ENCODE measurements around the gene HEPH. TPM values are rescaled to one million over a fixed set of nuclear protein-coding genes. Genes with fewer than 3 reads are reported as not detected.
"Not testable (repeated sequence)": the region's sequence is repeated elsewhere in the genome, so short reads cannot be mapped to it uniquely, and the experiment has no call there.

HEPH gene
- total RNA-seq, 1 donor, result 52.8 TPM

DNA sequence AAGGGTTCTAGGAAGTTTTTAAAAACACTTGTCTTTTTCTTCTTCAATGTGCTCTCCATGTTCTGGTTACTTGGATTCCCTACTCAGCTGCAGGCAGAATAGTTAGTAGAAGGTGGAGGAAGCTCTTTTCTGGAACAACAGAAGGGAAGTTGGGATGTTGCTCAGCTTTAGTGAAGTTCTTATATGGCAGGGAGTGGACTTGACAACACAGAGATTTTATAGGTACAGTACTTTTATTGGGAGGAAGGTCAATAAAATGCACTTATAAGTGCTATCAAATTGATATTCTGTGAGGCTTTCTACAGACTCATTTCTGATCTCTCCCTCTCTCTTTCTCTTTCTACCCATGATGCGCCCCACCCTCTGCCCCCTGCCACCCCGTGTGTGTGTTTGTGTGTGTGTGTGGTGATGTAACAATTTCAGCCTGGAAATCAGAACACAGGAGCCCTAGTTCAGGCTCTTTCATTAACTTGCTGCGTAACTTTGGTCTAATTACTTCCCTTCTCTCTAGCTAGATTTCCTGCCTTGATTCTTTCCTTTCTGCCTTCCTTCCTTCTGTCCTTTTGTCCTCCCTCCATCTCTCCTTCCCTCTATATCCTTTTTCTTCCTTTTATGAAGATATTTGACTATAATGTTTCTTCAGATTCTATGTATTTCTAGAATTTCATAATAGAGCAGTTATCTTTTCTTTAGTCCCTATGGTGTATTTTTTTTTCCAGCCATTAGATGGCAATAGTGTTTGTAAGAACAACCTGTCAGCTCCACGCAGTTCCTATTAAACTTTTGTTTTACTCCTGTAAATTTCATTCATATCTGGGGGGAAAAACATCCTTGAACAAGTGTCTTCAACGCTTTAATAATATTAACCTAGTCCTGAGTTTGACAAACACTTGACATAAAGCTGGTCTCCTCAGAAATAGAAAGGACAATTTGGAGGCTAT lies 37.1 kb downstream of the HEPH start:
- peak; percentile 54 for DNase-seq (ENCODE audit: low read depth)
- TF ChIP-seq, protein P1, sequence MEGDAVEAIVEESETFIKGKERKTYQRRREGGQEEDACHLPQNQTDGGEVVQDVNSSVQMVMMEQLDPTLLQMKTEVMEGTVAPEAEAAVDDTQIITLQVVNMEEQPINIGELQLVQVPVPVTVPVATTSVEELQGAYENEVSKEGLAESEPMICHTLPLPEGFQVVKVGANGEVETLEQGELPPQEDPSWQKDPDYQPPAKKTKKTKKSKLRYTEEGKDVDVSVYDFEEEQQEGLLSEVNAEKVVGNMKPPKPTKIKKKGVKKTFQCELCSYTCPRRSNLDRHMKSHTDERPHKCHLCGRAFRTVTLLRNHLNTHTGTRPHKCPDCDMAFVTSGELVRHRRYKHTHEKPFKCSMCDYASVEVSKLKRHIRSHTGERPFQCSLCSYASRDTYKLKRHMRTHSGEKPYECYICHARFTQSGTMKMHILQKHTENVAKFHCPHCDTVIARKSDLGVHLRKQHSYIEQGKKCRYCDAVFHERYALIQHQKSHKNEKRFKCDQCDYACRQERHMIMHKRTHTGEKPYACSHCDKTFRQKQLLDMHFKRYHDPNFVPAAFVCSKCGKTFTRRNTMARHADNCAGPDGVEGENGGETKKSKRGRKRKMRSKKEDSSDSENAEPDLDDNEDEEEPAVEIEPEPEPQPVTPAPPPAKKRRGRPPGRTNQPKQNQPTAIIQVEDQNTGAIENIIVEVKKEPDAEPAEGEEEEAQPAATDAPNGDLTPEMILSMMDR (IDR thresholded peaks at IDR 0.05; ENCODE audit: insufficient read depth, low read length), result peak; percentile 48
- H3K4me3 ChIP-seq (ENCODE audit: low read depth, low read length), result no peak overlapping the region

DNA sequence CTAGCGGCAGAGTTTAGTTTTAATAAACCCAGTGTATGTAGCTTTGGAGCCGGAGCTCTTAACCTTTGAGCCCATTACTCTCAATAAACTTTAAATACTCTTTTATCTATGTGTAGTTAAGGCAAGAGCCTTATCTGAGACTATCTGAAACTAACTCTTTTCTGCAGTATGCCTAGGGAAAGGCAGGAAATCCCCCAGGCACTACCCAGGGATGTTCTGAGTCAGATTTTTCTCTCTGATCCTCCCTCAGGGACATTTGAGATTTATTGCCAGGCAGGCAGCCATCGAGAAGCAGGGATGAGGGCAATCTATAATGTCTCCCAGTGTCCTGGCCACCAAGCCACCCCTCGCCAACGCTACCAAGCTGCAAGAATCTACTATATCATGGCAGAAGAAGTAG lies 39.1 kb downstream of the HEPH start:
- TF ChIP-seq, protein P1 (IDR thresholded peaks at IDR 0.05; ENCODE audit: insufficient read depth, low read length), result no peak
- no peak for DNase-seq (ENCODE audit: low read depth)
- H3K4me3 ChIP-seq (ENCODE audit: low read depth, low read length), result no peak overlapping the region

DNA sequence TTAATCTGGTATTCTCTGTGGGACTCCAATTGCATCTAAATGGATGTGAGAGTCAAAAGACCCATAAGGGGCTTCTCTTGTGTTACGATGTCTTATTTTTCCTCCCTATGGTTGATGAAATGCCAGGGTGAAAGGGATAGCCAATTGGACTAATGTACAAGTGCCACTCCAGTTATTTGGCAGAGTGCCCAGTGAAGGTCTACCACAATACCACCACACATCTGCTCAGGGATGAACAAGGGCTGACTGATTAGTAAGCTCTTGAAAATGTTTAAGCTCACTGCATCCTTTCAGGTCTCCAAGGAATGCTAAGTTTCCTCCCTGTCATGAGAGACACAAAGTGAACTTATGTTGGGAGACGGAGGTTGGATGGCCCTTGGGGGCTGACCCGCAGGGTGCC lies 57.8 kb downstream of the HEPH start:
- no peak overlapping the region for H3K4me3 ChIP-seq (ENCODE audit: low read depth, low read length)
- TF ChIP-seq, protein P1 (IDR thresholded peaks at IDR 0.05; ENCODE audit: insufficient read depth, low read length), result no peak
- DNase-seq (ENCODE audit: low read depth), result no peak

DNA sequence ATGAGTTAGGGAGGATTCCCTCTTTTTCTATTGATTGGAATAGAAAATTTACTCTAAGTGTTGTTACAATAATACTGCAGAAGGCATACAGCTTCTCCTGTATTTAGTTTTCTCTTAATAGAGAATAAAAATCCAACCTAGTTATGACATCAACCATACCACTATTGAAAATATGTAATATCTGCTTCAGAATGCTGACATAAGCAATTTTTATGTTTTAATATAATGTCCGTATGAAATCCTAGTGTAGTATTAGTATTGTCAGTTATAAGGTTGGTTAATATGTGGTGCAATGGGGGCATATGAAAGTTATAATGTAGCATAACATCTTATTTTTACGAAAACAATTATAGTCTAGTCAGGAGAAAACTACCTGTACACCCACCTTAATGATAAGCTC lies 68.2 kb downstream of the HEPH start:
- H3K4me3 ChIP-seq (ENCODE audit: low read depth, low read length), result no peak overlapping the region
- no peak for DNase-seq (ENCODE audit: low read depth)
- TF ChIP-seq, protein P1 (IDR thresholded peaks at IDR 0.05; ENCODE audit: insufficient read depth, low read length), result no peak

DNA sequence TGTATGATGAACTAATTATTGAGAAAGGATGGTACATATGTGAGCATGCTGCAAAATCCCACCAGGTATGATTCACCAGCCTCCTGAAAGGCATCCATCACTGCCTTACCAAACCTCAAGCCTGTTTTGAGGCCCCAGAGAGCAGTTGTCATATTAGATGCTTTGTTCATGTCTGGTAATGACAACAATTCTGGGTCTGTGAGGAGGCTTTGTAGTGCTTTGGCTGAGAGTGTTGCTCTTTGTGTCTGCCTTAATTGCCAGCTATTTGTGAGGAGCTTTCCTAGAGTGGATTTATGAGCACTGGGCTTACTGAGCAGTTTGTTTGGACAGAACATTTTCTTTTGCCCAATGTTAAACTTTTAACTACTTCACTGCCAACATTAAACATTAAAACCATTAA lies 69.2 kb downstream of the HEPH start:
- no peak overlapping the region for H3K4me3 ChIP-seq (ENCODE audit: low read depth, low read length)
- DNase-seq (ENCODE audit: low read depth), result no peak
- TF ChIP-seq, protein P1 (IDR thresholded peaks at IDR 0.05; ENCODE audit: insufficient read depth, low read length), result no peak

DNA sequence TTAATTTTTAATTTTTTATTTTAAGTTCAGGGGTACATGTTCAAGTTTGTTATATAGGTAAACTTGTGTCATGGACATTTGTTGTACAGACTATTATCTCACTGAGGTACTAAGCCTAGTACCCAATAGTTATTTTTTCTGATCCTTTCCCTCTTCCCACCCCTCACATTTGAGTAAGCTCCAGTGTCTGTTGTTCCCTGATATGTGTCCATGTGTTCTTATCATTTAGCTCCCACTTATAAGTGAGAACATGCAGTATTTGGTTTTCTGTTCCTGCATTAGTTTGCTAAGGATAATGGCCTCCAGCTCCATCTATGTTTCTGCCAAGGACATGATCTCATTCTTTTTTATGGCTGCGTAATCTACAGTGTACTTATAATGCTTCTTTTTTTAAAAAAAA lies 69.9 kb downstream of the HEPH start:
- DNase-seq (ENCODE audit: low read depth); H3K4me3 ChIP-seq (ENCODE audit: low read depth, low read length): not testable (repeated sequence)

DNA sequence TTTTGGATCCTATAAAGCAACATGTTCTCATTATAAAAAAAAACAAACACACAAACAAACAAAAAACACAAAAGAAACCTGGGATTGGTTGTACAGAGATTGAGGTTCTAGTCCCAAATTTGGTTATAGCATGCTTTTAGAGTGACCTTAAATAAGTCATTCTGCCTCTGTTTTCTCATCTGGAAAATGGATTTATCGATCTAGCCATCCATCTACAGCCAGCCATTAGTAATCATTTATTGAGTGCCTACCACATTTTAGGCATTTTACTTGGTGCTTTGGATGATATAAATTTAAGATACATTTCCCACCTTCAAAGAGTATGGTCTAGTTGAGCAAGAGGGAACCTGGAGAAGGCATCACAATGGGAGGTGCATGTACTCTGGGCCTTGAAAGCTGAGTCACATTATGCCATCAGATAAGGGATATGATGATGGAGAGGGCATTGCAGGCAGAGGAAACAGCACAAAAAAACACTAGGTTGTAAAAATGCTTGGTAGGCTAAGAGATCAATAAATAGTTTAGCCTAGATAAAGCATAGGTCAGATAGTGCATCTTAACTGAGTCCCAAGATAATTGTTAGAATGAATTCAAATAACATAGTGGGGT lies 91.4 kb downstream of the HEPH start:
- TF ChIP-seq, protein P1 (IDR thresholded peaks at IDR 0.05; ENCODE audit: insufficient read depth, low read length), result no peak
- no peak for DNase-seq (ENCODE audit: low read depth)
- H3K4me3 ChIP-seq (ENCODE audit: low read depth, low read length), result no peak overlapping the region

Measured in fibroblast of the aortic adventitia (primary cell).